GM20000 (cell line): ENCODE results near the gene S100A2.
"Not testable (repeated sequence)": the region's sequence is repeated elsewhere in the genome, so short reads cannot be mapped to it uniquely, and the experiment has no call there.

Experiments
- DNase-seq: peaks from one replicate; pipeline ENCODE4 v3.0.0; 2012; ENCODE audit warnings: low spot score
- CTCF ChIP-seq: IDR thresholded peaks from 2 replicates; pipeline ENCODE4 v1.5.1; 2012; ENCODE audit warnings: mild to moderate bottlenecking, control low read depth; ENCODE audit errors: extremely low read depth, missing control alignments

Gene S100A2

GRCh38 chr1:153531638-153532037, 34.0 kb downstream of the S100A2 start:
- no peak for DNase-seq
- no peak for TF ChIP-seq CTCF

GRCh38 chr1:153527683-153528040, 38.0 kb downstream of the S100A2 start:
- TF ChIP-seq CTCF = no peak
- DNase-seq = no peak

- no peak for DNase-seq
- no peak for TF ChIP-seq CTCF
Observed at GRCh38 chr1:153527023-153527682, 38.5 kb downstream of the S100A2 start.

- no peak for TF ChIP-seq CTCF
- DNase-seq = no peak
Observed at GRCh38 chr1:153526132-153526543, 39.5 kb downstream of the S100A2 start.

- DNase-seq = no peak
- no peak for TF ChIP-seq CTCF
Observed at GRCh38 chr1:153525088-153525728, 40.4 kb downstream of the S100A2 start.

- not testable (repeated sequence) for DNase-seq
Observed at GRCh38 chr1:153522353-153523048, 43.1 kb downstream of the S100A2 start.

- DNase-seq = not testable (repeated sequence)
Observed at GRCh38 chr1:153521808-153522207, 43.8 kb downstream of the S100A2 start.

- no peak for TF ChIP-seq CTCF
- no peak for DNase-seq
Observed at GRCh38 chr1:153520818-153521476, 44.7 kb downstream of the S100A2 start.

GRCh38 chr1:153520137-153520691, 45.4 kb downstream of the S100A2 start:
- not testable (repeated sequence) for DNase-seq
